GM08714 (cell line): Measurements from ENCODE around the gene DZIP1.

Experiments
- H3K4me3 ChIP-seq: fragments of 200-500 bp; sonication (Bioruptor generic); 2 replicates; pipeline ENCODE4 v1.5.1; 2014; ENCODE audit warnings: mild to moderate bottlenecking, low read length, inconsistent platforms
- ZNF274 ChIP-seq: IDR thresholded peaks from 2 replicates; pipeline ENCODE4 v1.6.1; 2012; ENCODE audit warnings: mild to moderate bottlenecking, low read depth, low read length

The DZIP1 gene

DNA sequence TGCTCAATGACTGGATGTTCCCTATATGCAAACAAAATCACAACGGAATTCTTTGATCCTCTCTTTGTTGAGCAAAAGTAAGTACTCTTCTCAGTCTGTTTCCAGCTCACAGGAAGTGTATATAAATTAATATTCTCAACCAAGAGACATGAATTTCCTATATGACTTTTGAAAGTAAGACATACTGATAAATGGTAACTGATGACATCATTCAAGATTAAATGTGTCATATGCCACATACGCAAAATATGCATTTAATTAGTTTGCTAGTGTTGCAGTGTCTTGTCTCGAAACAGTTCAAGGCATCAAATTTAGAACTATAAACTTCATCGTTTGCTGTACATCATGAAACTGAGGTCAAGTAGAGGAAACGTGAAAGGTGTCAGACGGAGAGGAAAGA is 84.1 kb downstream of the DZIP1 start:
- no peak for TF ChIP-seq ZNF274
- no peak overlapping the region for H3K4me3 ChIP-seq

DNA sequence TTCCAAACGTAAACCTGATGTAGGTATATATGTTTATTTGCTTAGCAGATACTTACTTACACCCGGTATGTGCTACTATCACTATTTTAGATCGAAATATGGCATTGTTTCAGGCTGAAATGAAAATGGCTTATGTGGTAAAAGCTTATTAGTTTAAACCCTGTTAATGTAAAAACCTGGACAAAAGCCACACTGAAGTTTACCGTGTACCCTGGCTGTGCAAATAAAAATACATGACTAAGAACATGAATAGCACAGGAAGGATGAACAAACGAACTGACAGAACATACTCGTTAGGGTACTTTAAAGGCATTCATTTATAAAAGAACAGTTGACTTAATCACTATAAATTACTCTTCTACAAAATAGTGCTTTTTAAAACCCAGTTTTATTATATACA is 85.4 kb downstream of the DZIP1 start:
- no peak for TF ChIP-seq ZNF274
- H3K4me3 ChIP-seq, result no peak overlapping the region

DNA sequence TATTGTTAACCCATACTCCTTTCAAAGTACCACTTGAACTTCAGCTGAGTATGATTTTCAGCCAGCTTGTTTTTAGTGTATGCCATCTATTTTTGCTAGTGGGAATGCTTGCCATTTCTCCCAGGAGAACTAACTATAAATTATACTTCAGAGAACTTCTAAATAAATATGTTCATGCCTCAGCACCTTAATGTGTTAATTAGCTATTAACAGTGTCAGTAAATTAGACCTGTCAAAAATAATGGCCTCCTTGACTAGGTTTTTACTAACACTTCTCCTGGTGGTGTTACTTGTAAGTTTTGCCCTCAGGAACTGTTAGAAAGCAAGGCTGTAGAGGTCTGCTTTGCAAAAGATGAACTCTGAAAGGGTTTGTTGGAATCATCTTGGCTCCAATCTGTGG is 87.5 kb downstream of the DZIP1 start:
- TF ChIP-seq ZNF274, result no peak
- no peak overlapping the region for H3K4me3 ChIP-seq

DNA sequence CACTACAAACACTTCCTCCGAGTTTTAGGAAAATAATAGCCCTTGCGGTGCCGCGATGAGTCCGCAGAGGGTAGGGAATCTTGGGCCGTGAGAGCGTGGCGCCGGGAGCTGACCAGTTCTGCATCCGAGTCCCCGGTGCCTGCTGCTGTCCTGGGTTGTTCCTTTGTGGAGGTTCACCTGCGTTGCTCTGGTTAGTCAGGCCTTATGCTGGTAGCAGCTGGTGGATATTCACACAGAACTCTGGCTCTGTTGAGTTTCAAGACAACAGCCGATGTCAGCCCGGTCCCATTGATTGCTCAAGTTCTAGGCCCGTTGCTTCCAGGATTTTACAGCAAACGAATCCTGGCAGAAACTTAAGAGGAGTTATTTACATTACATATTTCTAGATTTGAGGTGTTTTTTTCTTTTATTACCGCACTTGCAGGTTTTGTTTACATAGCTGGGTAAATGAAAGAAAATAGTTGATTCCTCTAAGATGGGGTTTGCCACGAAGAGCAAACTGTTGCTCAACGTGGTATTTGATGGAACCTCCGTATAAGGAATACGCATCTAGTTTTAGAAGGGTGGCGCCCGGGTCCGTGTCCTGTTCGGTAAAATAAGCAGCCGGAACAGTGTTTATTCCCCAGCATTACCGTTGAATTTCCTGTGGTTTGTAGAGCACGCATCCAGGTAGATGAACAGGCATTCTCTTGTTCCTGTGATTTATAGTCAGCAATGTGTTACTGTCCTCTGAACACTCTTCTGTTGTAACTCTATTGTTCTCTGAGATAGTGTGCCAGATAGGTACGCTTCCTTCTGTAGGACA is 90.7 kb downstream of the DZIP1 start:
- no peak overlapping the region; the same call in 1 of the 2 replicates for H3K4me3 ChIP-seq
- no peak for TF ChIP-seq ZNF274

DNA sequence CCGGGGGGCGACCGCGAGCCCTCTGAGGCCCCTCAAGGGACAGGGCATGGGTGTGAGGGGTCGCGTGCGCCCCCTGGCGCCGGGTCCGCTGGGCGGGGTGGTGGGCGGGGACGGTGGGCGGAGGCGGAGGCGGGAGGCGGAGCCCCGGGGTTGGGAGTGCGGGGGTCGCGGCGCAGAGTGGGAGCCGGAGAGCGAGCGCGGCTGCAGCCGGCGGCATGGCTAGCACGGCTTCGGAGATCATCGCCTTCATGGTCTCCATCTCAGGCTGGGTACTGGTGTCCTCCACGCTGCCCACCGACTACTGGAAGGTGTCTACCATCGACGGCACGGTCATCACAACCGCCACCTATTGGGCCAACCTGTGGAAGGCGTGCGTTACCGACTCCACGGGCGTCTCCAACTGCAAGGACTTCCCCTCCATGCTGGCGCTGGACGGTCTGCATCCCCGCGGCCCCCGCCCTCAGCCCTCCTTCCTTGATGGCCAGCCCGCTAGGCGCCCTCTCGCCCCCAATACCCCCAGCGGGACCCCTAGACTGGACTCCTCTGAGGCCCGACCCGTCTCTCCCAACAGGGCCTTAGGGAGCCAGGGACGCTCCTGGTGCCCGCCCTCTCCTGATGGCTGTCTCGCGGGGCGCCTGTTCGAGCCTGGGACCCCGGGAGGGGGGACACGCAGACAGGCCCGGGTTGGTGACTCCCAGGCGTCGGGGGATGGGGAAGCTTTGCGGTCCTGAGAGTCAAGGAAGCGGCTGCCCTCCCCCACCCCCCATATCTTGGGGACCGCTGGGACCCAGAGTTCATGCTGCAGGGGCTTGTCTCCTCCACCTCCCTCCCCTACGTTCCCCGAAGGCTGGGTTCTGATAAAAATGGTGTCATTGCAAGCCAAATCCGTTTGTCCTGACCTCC is 91.7 kb downstream of the DZIP1 start, which contains the start of gene CLDN10:
Gene CLDN10 (plus strand): TSS at position 182 of the 903 bp plus-strand sequence. CDS start 34 bp downstream, at position 216.
- H3K4me3 ChIP-seq, result no peak within 1 kb of the TSS; the same call in 1 of the 2 replicates
- no peak for TF ChIP-seq ZNF274

DNA sequence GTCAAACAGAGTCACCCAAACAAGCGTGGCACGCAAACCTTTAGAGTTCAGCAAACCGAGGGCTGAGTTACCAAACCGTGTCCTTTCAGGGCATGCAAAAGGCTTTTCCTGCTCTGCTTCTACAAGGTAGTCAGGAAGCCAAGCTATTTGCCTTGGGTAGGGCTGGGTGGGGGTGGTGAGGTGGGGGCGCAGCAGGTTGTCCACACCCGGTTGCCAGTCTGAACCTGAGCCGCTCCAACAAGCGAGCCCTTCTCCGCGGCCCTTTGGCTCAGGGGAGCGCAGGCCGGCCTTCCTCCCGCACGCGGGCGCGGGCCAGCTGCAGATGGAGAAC is 92.3 kb downstream of the DZIP1 start:
- TF ChIP-seq ZNF274, result no peak
- no peak overlapping the region for H3K4me3 ChIP-seq

DNA sequence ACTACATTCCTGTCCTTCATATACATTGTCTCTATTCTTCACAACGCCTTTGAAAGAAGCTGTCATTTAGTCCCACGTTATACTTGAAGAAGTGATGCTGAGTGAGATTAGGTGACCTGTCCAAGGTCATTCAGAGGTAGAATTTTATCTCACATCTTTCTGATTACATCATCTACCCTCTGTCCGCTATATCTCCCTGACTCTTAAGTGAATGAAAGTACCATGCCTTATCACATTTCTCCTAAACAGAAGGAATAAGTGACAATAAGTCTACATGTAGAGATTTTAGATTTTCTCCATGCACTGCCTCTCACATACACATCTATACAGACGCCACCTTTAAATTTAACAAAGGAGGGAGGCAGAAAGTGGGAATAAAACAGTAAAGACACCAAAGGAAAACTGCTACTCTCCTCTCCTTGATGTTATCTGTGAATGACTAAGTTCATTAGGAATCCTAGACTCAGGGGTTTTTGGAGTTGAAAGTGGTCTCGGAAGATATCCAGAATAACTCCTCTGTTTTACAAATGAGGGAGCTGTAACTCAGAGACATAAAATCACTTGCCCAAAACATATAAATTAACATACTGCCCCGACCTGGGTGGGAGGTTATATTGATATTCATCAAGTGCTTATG is 96.9 kb downstream of the DZIP1 start:
- TF ChIP-seq ZNF274, result no peak

DNA sequence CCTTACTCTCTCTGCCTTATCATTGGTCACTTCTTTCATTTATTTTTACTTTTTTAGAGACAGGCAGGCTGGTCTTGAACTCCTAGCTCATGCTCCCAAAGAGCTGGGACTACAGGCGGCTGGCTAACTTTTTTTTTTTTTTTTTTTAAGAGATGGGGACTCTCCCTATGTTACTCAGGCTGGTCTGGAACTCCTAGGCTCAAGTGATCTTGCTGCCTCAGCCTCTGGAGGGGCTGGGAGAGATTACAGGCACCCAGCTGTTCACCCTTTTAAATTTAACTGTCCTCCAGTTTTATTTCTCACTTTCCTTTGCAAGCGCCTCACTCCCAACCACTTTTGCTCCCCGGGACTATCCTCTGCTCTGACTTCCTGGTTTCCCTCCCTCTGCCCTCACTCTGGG is 97.6 kb downstream of the DZIP1 start:
- no peak for TF ChIP-seq ZNF274
- no peak overlapping the region for H3K4me3 ChIP-seq

More for the DNA sequence above, 96.9 kb downstream of the DZIP1 start:
- H3K4me3 ChIP-seq, result no peak overlapping the region

DNA sequence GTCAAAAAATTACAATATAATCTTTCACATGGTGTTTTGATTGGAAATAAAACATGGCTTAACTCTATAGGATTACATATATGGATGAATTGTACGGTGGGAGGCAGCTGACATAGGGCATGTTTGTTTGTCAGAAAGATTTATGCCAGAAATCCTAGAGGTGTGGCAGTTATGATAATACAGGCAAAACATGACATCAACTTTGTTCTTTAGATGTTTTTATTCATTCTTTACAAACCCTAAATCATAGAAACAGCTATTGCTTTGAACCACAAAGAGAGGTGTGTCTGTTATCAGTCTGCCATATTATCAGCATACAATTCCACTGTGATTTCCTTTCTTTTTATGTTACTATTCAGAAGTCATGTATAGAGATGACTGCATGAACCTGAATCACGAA is 100.2 kb downstream of the DZIP1 start:
- no peak for TF ChIP-seq ZNF274
- H3K4me3 ChIP-seq, result no peak overlapping the region

DNA sequence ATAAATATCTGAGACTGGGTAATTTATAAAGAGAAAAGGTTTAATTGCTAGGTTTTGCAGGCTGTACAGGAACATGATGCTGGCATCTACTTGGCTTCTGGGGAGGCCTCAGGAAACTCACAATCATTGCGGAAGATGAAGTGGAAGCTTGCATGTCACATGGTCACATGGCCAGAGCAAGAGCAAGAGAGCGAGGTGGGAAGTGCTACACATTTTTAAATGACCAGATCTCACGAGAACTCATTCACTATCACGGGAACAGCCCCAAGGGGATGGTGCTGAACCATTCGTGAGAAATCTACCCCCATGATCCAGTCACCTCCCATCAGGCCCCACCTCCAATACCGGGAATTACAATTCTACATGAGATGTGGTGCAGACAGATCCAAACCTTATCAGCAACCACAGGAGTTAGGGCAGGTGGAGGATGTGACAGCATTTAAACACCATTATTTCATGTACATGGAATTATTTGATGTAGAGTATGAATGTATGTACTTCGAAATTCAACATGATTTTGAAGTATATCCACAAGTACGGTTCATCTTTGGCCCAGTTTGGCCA is 102.5 kb downstream of the DZIP1 start:
- H3K4me3 ChIP-seq, result no peak overlapping the region
- no peak for TF ChIP-seq ZNF274

DNA sequence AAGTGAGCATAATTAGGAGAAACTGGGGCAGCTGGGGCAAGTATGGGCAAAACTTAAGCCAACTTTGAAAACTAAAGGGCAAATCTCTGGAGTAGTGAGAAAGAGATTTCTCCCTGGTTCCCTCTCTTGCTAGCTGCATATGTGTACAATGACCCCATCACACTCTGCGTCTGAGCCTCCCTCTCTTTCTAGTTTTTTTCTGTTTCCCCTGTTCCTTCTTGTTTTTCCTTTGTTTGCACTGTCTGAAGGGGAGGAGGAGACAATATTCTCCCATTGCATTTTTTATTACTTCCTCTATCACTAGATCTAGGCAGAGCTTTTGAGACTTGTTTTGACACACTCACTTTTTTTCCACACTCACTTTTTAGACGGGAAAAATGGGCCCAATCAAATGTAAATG is 103.2 kb downstream of the DZIP1 start:
- TF ChIP-seq ZNF274, result no peak
- no peak overlapping the region for H3K4me3 ChIP-seq

DNA sequence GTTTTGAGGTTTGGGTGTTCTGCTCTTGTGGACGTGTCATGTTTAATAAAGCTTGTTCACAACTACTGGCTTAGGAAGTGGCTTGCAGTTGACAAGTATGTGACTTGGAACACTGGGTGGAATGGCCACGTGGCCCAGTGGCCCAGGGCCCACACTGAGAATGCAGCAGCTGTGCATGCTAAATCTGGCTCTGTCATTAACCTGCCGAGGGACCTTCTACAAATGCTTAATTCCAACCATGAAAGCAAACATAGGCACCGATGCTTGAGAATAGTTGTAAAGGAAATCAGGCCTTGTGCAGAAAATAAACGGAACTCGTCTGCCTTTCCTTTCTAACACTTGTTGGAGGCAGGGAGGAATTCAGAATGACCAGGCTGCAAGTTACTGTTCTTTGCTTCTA is 103.6 kb downstream of the DZIP1 start:
- no peak for TF ChIP-seq ZNF274
- no peak overlapping the region for H3K4me3 ChIP-seq

DNA sequence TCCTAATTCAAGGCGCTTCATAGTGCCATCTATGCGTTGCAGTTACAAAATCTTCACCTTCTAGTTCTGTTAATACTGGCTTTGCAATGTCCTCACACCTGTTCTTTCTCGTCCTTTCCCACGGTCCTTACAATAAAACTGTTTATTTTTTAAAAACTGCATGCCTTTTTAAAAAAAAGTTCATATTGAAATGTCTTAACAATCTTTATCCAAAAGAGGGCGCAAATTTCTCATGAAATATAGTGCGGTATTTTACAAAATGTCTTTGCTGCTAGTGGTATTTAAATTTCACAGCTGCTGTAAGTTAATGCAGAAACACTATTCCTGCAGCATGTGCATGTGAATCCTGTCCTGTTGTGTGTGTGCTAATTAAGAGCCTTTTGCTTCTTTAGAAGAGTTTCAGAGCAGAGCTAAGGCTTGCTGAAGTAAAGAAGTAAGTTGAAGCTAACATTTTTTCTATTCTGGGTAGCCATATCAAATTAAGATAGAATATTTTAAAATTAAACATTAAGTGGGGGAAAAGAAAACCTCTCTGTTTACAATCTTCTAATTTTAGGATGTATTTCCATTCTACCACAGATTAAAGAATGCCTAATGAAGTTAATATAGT is 107.8 kb downstream of the DZIP1 start:
- no peak for TF ChIP-seq ZNF274
- no peak overlapping the region for H3K4me3 ChIP-seq

DNA sequence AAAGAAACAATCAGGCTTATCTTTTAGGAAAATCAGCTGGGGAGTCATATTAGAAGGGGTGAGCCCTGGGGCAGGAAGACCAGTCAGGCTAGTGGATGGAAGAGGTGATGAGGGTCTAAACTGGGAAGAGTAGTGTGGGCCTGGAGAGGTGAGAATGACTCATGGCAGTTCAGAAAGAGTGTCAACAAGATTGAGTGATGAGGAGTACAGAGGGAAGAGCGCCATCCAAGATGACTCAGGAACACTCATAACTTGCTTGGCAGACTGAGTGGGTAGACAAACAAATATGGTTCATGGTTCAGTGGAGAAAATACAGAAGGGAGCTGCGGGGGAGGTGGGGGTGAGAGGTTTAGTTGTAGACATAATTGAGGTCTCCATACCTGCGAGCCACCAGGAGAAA is 109.3 kb downstream of the DZIP1 start:
- no peak overlapping the region for H3K4me3 ChIP-seq

More for the DNA sequence above, 109.3 kb downstream of the DZIP1 start:
- TF ChIP-seq ZNF274, result no peak
